OCI-LY7 (cell line): Measurements from ENCODE around the gene MCTP2.

Source experiments
- CTCF ChIP-seq: fragments of 200-600 bp; sonication (generic); conservative IDR thresholded peaks from 2 replicates; pipeline ENCODE4 v1.5.1; 2014; ENCODE audit warnings: mild to moderate bottlenecking, antibody characterized with exemption, low read length, moderate library complexity, mixed read lengths
- EZH2phosphoT487 ChIP-seq: fragments of 200-600 bp; sonication (generic); IDR thresholded peaks from 2 replicates; pipeline ENCODE4 v1.6.1; 2018; ENCODE audit warnings: low read depth, borderline replicate concordance, mild to moderate bottlenecking, mixed run types, antibody characterized with exemption, low read length, moderate library complexity, mixed read lengths

GRCh38 chr15:94411285-94411684, 179.9 kb downstream of the MCTP2 start:
- TF ChIP-seq CTCF (no peak), EZH2phosphoT487 (no peak)
